ENCODE measurements around the gene MYBBP1A. TPM values are rescaled to one million over a fixed set of nuclear protein-coding genes. Genes with fewer than 3 reads are reported as not detected.

Gene MYBBP1A
- polyA plus RNA-seq, 3 donors: 4.2 to 22.3 (median 5.3) TPM

GRCh38 chr17:4520894-4521600 is 34.1 kb downstream of the MYBBP1A start:
- TF ChIP-seq CTCF (IDR thresholded peaks at IDR 0.05): no peak
- 100% methylated on average over 1 of the region's 8 CpGs for WGBS (ENCODE audit: insufficient coverage)
- Histone ChIP-seq H4K20me1 (ENCODE audit: insufficient read depth, low read length) (no peaks in the 10 kb centered on the region), H3K27me3 (ENCODE audit: control insufficient read depth in 2 of 2, insufficient read depth in 2 of 2, low read length in 2 of 2) (no peaks in the 10 kb centered on the region), H3K9me3 (replicated peaks in 1 of 2; ENCODE audit: control insufficient read depth in 1 of 2, insufficient read depth in 1 of 2, low read length in 2 of 2) (no peaks in the 10 kb centered on the region), H3K27ac (ENCODE audit: low read depth in 1 of 2, low read length in 2 of 2) (no peak overlapping the region), H3K9ac (ENCODE audit: insufficient read depth, low read length, poor library complexity, severe bottlenecking) (no peak overlapping the region), H3K4me2 (replicated peaks; ENCODE audit: extremely low read depth, low read length, poor library complexity, severe bottlenecking) (no peak overlapping the region), H3K79me2 (ENCODE audit: insufficient read depth, low read length) (no peaks in the 10 kb centered on the region), H3K4me1 (ENCODE audit: control insufficient read depth in 1 of 2, insufficient read depth in 2 of 2, low read length in 2 of 2) (peaks cover 7% of the 10 kb centered on the region in 2 donors), H2AFZ (ENCODE audit: insufficient read depth, low read depth, low read length, poor library complexity, severe bottlenecking) (no peak overlapping the region), H3K36me3 (replicated peaks in 1 of 2; ENCODE audit: control insufficient read depth in 1 of 2, insufficient read depth in 2 of 2, low read length in 2 of 2) (no peaks in the 10 kb centered on the region), H3K4me3 (replicated peaks in 1 of 3; ENCODE audit: low read depth in 2 of 3, low read length in 3 of 3) (no peak overlapping the region)
- Mint-ChIP-seq H3K36me3 (no peaks in the 10 kb centered on the region), H3K4me1 (peaks cover 12% of the 10 kb centered on the region), H3K4me3 (no peak overlapping the region), H3K27ac (no peak overlapping the region), H3K27me3 (ENCODE audit: low read depth in 3 of 3) (peaks cover 2 to 4% (median 2%) of the 10 kb centered on the region in 3 donors), H3K9me3 (peaks cover 0 to 3% (median 0%) of the 10 kb centered on the region in 7 donors)
- intact Hi-C loops (cut with micrococcal nuclease): no loop called here
- DNase-seq: no peak

- H3K27ac ChIP-seq (ENCODE audit: low read depth in 1 of 2, low read length in 2 of 2): no peak overlapping the region
- Mint-ChIP-seq H3K36me3 (no peaks in the 10 kb centered on the region), H3K27ac (peak overlapping the region in 2 of 7 donors; percentile 25 to 36), H3K4me3 (no peak overlapping the region), H3K27me3 (ENCODE audit: low read depth in 3 of 3) (peaks cover 2 to 4% (median 2%) of the 10 kb centered on the region in 3 donors), H3K4me1 (peaks cover 12% of the 10 kb centered on the region), H3K9me3 (peaks cover 0 to 3% (median 0%) of the 10 kb centered on the region in 7 donors)
- DNase-seq: no peak
- intact Hi-C loops (cut with micrococcal nuclease): no loop called here
- no peaks in the 10 kb centered on the region for H3K9me3 ChIP-seq (replicated peaks in 1 of 2; ENCODE audit: control insufficient read depth in 1 of 2, insufficient read depth in 1 of 2, low read length in 2 of 2)
- H3K9ac ChIP-seq (ENCODE audit: insufficient read depth, low read length, poor library complexity, severe bottlenecking): no peak overlapping the region
- H3K79me2 ChIP-seq (ENCODE audit: insufficient read depth, low read length): no peaks in the 10 kb centered on the region
- H3K4me2 ChIP-seq (replicated peaks; ENCODE audit: extremely low read depth, low read length, poor library complexity, severe bottlenecking): no peak overlapping the region
- H2AFZ ChIP-seq (ENCODE audit: insufficient read depth, low read depth, low read length, poor library complexity, severe bottlenecking): no peak overlapping the region
- WGBS (ENCODE audit: insufficient coverage): 94% methylated on average over 10 of the region's 19 CpGs
- H3K4me3 ChIP-seq (replicated peaks in 1 of 3; ENCODE audit: low read depth in 2 of 3, low read length in 3 of 3): no peak overlapping the region
- H3K36me3 ChIP-seq (replicated peaks in 1 of 2; ENCODE audit: control insufficient read depth in 1 of 2, insufficient read depth in 2 of 2, low read length in 2 of 2): no peaks in the 10 kb centered on the region
- peaks cover 7% of the 10 kb centered on the region in 2 donors for H3K4me1 ChIP-seq (ENCODE audit: control insufficient read depth in 1 of 2, insufficient read depth in 2 of 2, low read length in 2 of 2)
- no peaks in the 10 kb centered on the region for H3K27me3 ChIP-seq (ENCODE audit: control insufficient read depth in 2 of 2, insufficient read depth in 2 of 2, low read length in 2 of 2)
- H4K20me1 ChIP-seq (ENCODE audit: insufficient read depth, low read length): no peaks in the 10 kb centered on the region
- TF ChIP-seq CTCF (IDR thresholded peaks at IDR 0.05): no peak
Measured at GRCh38 chr17:4520060-4520893, 34.9 kb downstream of the MYBBP1A start.
